DND-41 (cell line): Measurements from ENCODE around the gene GZF1.

ENCODE experiments used
- EZH2 ChIP-seq: IDR thresholded peaks from 3 replicates; pipeline ENCODE4 v1.6.1; 2012; ENCODE audit warnings: borderline replicate concordance, low read depth, mild to moderate bottlenecking, moderate library complexity, low read length, inconsistent platforms; ENCODE audit not compliant: severe bottlenecking
- TF ChIP-seq, protein P1 (sequence below): IDR thresholded peaks from 2 replicates; pipeline ENCODE4 v1.5.1; 2012; ENCODE audit warnings: borderline replicate concordance, low read length, moderate library complexity, mild to moderate bottlenecking; ENCODE audit not compliant: poor library complexity, severe bottlenecking; ENCODE audit errors: extremely low read depth

DNA sequence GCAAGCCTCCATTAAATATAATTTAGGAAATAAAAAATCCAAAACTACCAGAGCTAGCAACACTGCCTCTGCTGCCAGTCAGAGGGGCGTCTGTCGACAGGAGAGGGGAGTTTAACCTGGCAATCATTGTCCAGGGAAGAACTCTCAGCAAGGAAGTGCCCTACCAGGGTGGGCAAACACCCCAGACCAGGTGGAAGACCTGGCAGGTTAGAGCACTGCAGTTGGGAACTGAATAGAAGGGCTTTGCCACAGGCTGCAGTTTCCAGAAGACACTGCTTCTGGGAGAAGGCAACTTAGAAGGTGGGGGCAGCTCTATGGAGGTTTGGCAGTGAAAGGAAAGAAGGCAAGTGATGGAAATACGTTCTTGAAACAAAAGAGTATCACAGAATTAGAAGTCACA lies 47.8 kb downstream of the GZF1 start:
- no peak for TF ChIP-seq EZH2
- TF ChIP-seq, protein P1, sequence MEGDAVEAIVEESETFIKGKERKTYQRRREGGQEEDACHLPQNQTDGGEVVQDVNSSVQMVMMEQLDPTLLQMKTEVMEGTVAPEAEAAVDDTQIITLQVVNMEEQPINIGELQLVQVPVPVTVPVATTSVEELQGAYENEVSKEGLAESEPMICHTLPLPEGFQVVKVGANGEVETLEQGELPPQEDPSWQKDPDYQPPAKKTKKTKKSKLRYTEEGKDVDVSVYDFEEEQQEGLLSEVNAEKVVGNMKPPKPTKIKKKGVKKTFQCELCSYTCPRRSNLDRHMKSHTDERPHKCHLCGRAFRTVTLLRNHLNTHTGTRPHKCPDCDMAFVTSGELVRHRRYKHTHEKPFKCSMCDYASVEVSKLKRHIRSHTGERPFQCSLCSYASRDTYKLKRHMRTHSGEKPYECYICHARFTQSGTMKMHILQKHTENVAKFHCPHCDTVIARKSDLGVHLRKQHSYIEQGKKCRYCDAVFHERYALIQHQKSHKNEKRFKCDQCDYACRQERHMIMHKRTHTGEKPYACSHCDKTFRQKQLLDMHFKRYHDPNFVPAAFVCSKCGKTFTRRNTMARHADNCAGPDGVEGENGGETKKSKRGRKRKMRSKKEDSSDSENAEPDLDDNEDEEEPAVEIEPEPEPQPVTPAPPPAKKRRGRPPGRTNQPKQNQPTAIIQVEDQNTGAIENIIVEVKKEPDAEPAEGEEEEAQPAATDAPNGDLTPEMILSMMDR = no peak
